CD4-positive, CD25-positive, alpha-beta regulatory T cell (primary cell): ENCODE data around the gene DIPK1B. TPM values are rescaled to one million over a fixed set of nuclear protein-coding genes. Genes with fewer than 3 reads are reported as not detected.

Source experiments
- polyA plus RNA-seq, 4 donors: library from polyadenylated mRNA; unstranded; fragments of 300-500 nt; fragmentation: Illumina TruSeq; gene quantifications; one replicate each; pipeline ENCODE4 v1.2.3, GENCODE V29; 2021
- total RNA-seq: library from RNA; stranded (reverse); gene quantifications from one replicate; pipeline ENCODE4 v1.2.3, GENCODE V29; 2022

Gene DIPK1B
- total and polyA plus RNA-seq, 5 donors from 2014 or later = 0.16 to 1.3 TPM; not detected in 3

Other genes with a start within 250 kb of the DIPK1B start
- 74.4 TPM for gene SEC16A, start 229.5 kb upstream of the DIPK1B start, total RNA-seq
- gene SEC16A, start 229.5 kb upstream of the DIPK1B start, polyA plus RNA-seq = 10 to 100 TPM; 17.7 to 22.7 (median 21.1) TPM
- gene NOTCH1, start 166.5 kb upstream of the DIPK1B start, total RNA-seq = 52.3 TPM
- 1 to 10 TPM; 1.2 to 1.7 (median 1.5) TPM for gene NOTCH1, start 166.5 kb upstream of the DIPK1B start, polyA plus RNA-seq
- 1.7 TPM for gene EGFL7, start 49.7 kb upstream of the DIPK1B start, total RNA-seq
- not detected for gene EGFL7, start 49.7 kb upstream of the DIPK1B start, polyA plus RNA-seq
- 11.0 TPM for gene AGPAT2, start 25.1 kb upstream of the DIPK1B start, total RNA-seq
- 10 to 100 TPM; 12.0 to 22.1 (median 21.1) TPM for gene AGPAT2, start 25.1 kb upstream of the DIPK1B start, polyA plus RNA-seq
- gene LCN10, start 30.4 kb downstream of the DIPK1B start, total RNA-seq = 0.30 TPM
- 1 to 10 TPM; 1.6 to 3.9 (median 3.0) TPM for gene LCN10, start 30.4 kb downstream of the DIPK1B start, polyA plus RNA-seq
- not detected for gene LCN6, start 36.0 kb downstream of the DIPK1B start, total RNA-seq
- not detected for gene LCN6, start 36.0 kb downstream of the DIPK1B start, polyA plus RNA-seq
- not detected for gene LCN8, start 45.7 kb downstream of the DIPK1B start, total RNA-seq
- gene LCN8, start 45.7 kb downstream of the DIPK1B start, polyA plus RNA-seq = not detected
- not detected for gene LCN15, start 51.9 kb downstream of the DIPK1B start, total RNA-seq
- not detected for gene LCN15, start 51.9 kb downstream of the DIPK1B start, polyA plus RNA-seq
- gene TMEM141, start 78.8 kb downstream of the DIPK1B start, total RNA-seq = 20.7 TPM
- gene TMEM141, start 78.8 kb downstream of the DIPK1B start, polyA plus RNA-seq = 10 to 100 TPM; 28.2 to 39.3 (median 35.5) TPM
- 2.3 TPM for gene CCDC183, start 83.8 kb downstream of the DIPK1B start, total RNA-seq
- under 1 TPM in 3 of 4 donors, not detected in 1; 0.16 to 0.72 (median 0.58) TPM for gene CCDC183, start 83.8 kb downstream of the DIPK1B start, polyA plus RNA-seq
- 63.6 TPM for gene RABL6, start 95.4 kb downstream of the DIPK1B start, total RNA-seq
- gene RABL6, start 95.4 kb downstream of the DIPK1B start, polyA plus RNA-seq = 10 to 100 TPM in 2 of 4 donors, 1 to 10 TPM in 2; 9.4 to 13.9 (median 10.6) TPM
- gene AJM1, start 129.9 kb downstream of the DIPK1B start, total RNA-seq = 4.3 TPM
- under 1 TPM in 2 of 4 donors, not detected in 2; 0.10 to 0.11 TPM for gene AJM1, start 129.9 kb downstream of the DIPK1B start, polyA plus RNA-seq
- 33.7 TPM for gene PHPT1, start 136.8 kb downstream of the DIPK1B start, total RNA-seq
- 10 to 100 TPM; 65.4 to 95.8 (median 80.3) TPM for gene PHPT1, start 136.8 kb downstream of the DIPK1B start, polyA plus RNA-seq
- 2.7 TPM for gene MAMDC4, start 139.8 kb downstream of the DIPK1B start, total RNA-seq
- under 1 TPM in 1 of 4 donors, not detected in 3; 0.30 TPM for gene MAMDC4, start 139.8 kb downstream of the DIPK1B start, polyA plus RNA-seq
- gene EDF1, start 153.7 kb downstream of the DIPK1B start, total RNA-seq = 219 TPM
- 100 to 1,000 TPM; 297 to 398 (median 339) TPM for gene EDF1, start 153.7 kb downstream of the DIPK1B start, polyA plus RNA-seq
- gene TRAF2, start 173.9 kb downstream of the DIPK1B start, total RNA-seq = 28.6 TPM
- gene TRAF2, start 173.9 kb downstream of the DIPK1B start, polyA plus RNA-seq = 10 to 100 TPM; 11.0 to 23.0 (median 15.6) TPM
- 96.9 TPM for gene FBXW5, start 232.2 kb downstream of the DIPK1B start, total RNA-seq
- 100 to 1,000 TPM in 3 of 4 donors, 10 to 100 TPM in 1; 91.6 to 134 (median 121) TPM for gene FBXW5, start 232.2 kb downstream of the DIPK1B start, polyA plus RNA-seq
- 1.1 TPM for gene C8G, start 232.7 kb downstream of the DIPK1B start, total RNA-seq
- under 1 TPM in 1 of 4 donors, not detected in 3; 0.96 TPM for gene C8G, start 232.7 kb downstream of the DIPK1B start, polyA plus RNA-seq
- gene LCN12, start 239.7 kb downstream of the DIPK1B start, total RNA-seq = 1.4 TPM
- gene LCN12, start 239.7 kb downstream of the DIPK1B start, polyA plus RNA-seq = not detected